ENCODE data around the gene TLL2. TPM values are rescaled to one million over a fixed set of nuclear protein-coding genes. Genes with fewer than 3 reads are reported as not detected.
A peak's percentile ranks its signal among the peaks of the same experiment; 100 is the strongest.

The TLL2 gene
- total and polyA plus RNA-seq, 4 experiments from 2014 or later, result 0.03 to 0.17 TPM; not detected in 2

DNA sequence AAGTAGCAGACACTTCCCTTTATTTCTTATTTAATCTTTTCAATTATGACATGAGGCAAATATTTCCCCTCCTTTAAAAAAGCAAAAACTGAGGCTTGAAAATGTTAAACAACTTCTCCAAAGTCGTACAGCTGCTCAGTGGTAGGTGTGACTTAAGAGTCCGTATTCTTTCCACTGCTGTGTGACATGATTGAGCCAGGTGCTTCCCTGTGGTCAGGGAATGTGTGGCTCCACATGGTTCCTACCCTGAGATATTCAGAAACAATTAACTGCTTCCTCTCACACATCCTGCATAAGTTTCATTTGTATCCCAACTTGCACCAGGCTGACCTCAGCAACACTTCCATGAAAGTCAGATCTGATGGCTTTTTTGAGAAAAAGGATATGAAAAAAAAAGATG lies 168.5 kb downstream of the TLL2 start:
- Mint-ChIP-seq H3K27ac (no peak overlapping the region), H3K4me3 (no peak overlapping the region), H3K27me3 (peaks cover 17 to 27% of the 10 kb centered on the region in 2 donors), H3K9me3 (peaks cover 2 to 17% (median 9%) of the 10 kb centered on the region in 8 donors), H3K4me1 (no peaks in the 10 kb centered on the region), H3K36me3 (peaks cover 0 to 6% of the 10 kb centered on the region in 2 donors)
- Histone ChIP-seq H3K27me3 (ENCODE audit: insufficient read depth, low read length) (no peaks in the 10 kb centered on the region), H3K4me3 (ENCODE audit: low read length in 2 of 2) (no peak overlapping the region), H3K4me1 (ENCODE audit: insufficient read depth, low read length) (no peaks in the 10 kb centered on the region), H3K9me3 (ENCODE audit: control insufficient read depth in 1 of 2, low read length in 2 of 2) (no peaks in the 10 kb centered on the region), H3K27ac (ENCODE audit: low read depth, low read length) (no peak overlapping the region), H3K36me3 (ENCODE audit: insufficient read depth, low read length) (no peaks in the 10 kb centered on the region)
- CTCF ChIA-PET (ENCODE audit: partially characterized antibody), result interaction anchor here (2.0 kb wide), 1 partner anchor 11 kb away, joined by 4 read pairs; no protein-coding TSS in a partner anchor
- POLR2A ChIA-PET (ENCODE audit: partially characterized antibody), result no interaction called here
- intact Hi-C loops (cut with micrococcal nuclease), result no loop called here
- no peak for DNase-seq

DNA sequence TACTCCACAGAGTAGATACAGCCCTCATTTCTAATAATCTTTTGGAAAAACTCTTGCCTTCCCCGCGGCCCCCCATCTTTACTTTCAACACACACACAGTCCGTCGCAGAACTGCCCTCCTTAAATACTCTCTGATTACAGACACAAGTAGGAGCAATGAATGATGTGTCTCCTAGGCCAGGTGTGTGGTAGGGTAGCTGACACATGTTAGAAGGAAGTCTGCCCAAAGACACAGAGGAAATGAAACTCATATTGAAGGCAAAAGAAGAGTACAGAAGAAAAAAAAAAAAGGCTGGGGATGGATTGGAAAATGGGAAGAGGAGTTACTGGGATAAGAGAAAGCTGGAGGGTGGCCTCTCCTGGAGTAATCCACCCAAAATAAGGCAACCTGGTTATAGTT lies 169.5 kb downstream of the TLL2 start:
- POLR2A ChIA-PET (ENCODE audit: partially characterized antibody), result no interaction called here
- H3K36me3 Mint-ChIP-seq, result peaks cover 0 to 6% of the 10 kb centered on the region in 2 donors
- CTCF ChIA-PET (ENCODE audit: partially characterized antibody), result interaction anchor here (1.6 kb wide), 1 partner anchor 10 kb away, joined by 6 read pairs; no protein-coding TSS in a partner anchor
- H3K4me1 Mint-ChIP-seq, result no peaks in the 10 kb centered on the region
- Histone ChIP-seq H3K9me3 (ENCODE audit: control insufficient read depth in 1 of 2, low read length in 2 of 2) (no peaks in the 10 kb centered on the region), H3K4me1 (ENCODE audit: insufficient read depth, low read length) (no peaks in the 10 kb centered on the region), H3K27ac (ENCODE audit: low read depth, low read length) (no peak overlapping the region), H3K4me3 (ENCODE audit: low read length in 2 of 2) (no peak overlapping the region), H3K27me3 (ENCODE audit: insufficient read depth, low read length) (no peaks in the 10 kb centered on the region), H3K36me3 (ENCODE audit: insufficient read depth, low read length) (no peaks in the 10 kb centered on the region)
- intact Hi-C loops (cut with micrococcal nuclease), result no loop called here
- H3K4me3 Mint-ChIP-seq, result no peak overlapping the region
- H3K27ac Mint-ChIP-seq, result no peak overlapping the region
- peaks cover 2 to 17% (median 9%) of the 10 kb centered on the region in 8 donors for H3K9me3 Mint-ChIP-seq
- no peak for DNase-seq
- peaks cover 12 to 25% of the 10 kb centered on the region in 2 donors for H3K27me3 Mint-ChIP-seq

DNA sequence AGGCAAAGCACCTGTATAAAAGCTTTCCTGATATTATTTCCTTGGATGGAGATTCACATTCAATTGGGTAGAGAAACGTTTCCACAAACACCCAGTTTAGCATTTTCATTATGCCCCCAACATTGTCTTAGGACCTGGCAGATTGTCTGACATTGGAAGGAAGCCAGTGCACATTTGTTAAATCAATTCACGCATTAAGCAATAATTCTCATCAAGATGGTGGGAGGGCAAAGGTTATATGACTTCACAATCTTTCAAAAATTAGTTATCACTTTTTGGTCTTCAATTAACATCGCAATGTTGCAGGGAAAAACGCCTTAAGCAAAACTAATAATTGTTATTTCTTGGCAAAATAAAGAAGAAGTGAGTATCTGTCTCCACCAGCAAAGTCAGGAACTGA lies 171.3 kb downstream of the TLL2 start:
- Mint-ChIP-seq H3K27ac (no peak overlapping the region), H3K36me3 (peaks cover 0 to 6% of the 10 kb centered on the region in 2 donors), H3K4me1 (no peaks in the 10 kb centered on the region), H3K9me3 (peaks cover 2 to 14% (median 9%) of the 10 kb centered on the region in 8 donors), H3K27me3 (peaks cover 5 to 19% of the 10 kb centered on the region in 2 donors), H3K4me3 (no peak overlapping the region)
- Histone ChIP-seq H3K27me3 (ENCODE audit: insufficient read depth, low read length) (no peaks in the 10 kb centered on the region), H3K9me3 (ENCODE audit: control insufficient read depth in 1 of 2, low read length in 2 of 2) (no peaks in the 10 kb centered on the region), H3K27ac (ENCODE audit: low read depth, low read length) (no peak overlapping the region), H3K4me3 (ENCODE audit: low read length in 2 of 2) (no peak overlapping the region), H3K36me3 (ENCODE audit: insufficient read depth, low read length) (no peaks in the 10 kb centered on the region), H3K4me1 (ENCODE audit: insufficient read depth, low read length) (no peaks in the 10 kb centered on the region)
- intact Hi-C loops (cut with micrococcal nuclease), result no loop called here
- DNase-seq, result no peak
- CTCF ChIA-PET (ENCODE audit: partially characterized antibody), result no interaction called here
- POLR2A ChIA-PET (ENCODE audit: partially characterized antibody), result no interaction called here

DNA sequence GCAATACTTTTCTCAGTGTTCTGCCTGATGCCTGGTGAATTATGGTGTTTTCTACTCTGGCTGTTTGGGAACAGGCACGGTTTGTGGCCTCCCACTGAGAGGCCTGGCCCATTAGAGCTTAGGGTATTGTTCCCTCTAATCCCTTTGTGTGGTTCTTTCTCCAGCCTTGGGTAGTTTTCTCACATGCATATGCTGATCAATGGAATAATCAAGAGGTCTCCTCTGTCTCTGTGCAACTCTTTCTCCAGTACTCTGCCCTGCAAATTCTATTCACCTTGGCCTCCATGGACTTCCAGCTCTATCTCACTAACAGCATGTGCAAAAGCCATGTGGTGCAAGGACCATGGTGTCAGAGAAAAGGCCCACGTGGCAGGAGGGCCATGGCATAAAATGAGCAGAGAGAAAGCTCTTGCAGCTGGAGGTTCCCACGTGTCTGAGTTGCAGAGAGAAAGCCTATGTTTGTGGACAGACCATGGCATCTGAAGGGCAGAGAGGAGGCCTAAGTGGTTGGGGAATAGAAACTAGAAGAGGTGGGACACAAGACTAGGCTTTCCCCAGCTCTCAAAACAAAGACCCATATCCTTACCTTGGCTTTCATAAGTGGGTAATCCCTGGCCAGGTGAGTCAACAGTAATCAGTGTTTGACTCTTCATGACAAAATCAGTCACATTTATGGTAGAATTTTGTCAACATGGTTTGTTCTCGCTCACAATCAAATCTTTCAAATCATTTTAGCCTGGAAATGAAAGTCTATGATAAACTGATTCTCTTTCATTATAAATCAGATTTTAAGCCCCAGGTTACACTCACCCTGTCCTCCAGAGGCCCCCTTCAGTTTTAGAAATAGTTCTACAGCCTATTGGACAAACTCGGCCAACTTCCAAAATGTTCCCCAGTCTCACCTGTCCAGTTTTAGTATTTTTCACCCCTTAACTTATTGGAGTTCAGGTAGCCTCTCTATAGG lies 172.2 kb downstream of the TLL2 start:
- H3K36me3 ChIP-seq (ENCODE audit: insufficient read depth, low read length), result no peaks in the 10 kb centered on the region
- H3K27ac ChIP-seq (ENCODE audit: low read depth, low read length), result no peak overlapping the region
- peaks cover 5 to 25% of the 10 kb centered on the region in 2 donors for H3K27me3 Mint-ChIP-seq
- H3K27ac Mint-ChIP-seq, result no peak overlapping the region
- no peaks in the 10 kb centered on the region for H3K4me1 ChIP-seq (ENCODE audit: insufficient read depth, low read length)
- no peak overlapping the region for H3K4me3 ChIP-seq (ENCODE audit: low read length in 2 of 2)
- no peaks in the 10 kb centered on the region for H3K4me1 Mint-ChIP-seq
- peaks cover 2 to 11% (median 7%) of the 10 kb centered on the region in 8 donors for H3K9me3 Mint-ChIP-seq
- intact Hi-C loops (cut with micrococcal nuclease), result no loop called here
- no peak for DNase-seq
- peaks cover 0 to 5% of the 10 kb centered on the region in 2 donors for H3K36me3 Mint-ChIP-seq
- H3K9me3 ChIP-seq (ENCODE audit: control insufficient read depth in 1 of 2, low read length in 2 of 2), result no peaks in the 10 kb centered on the region
- H3K4me3 Mint-ChIP-seq, result no peak overlapping the region
- ChIA-PET CTCF (ENCODE audit: partially characterized antibody) (interaction anchor here (0.8 to 8.4 kb wide), 6 partner anchors 10 to 324 kb away, joined by 3 to 67 read pairs (median 4); no protein-coding TSS in a partner anchor), POLR2A (ENCODE audit: partially characterized antibody) (no interaction called here)
- no peaks in the 10 kb centered on the region for H3K27me3 ChIP-seq (ENCODE audit: insufficient read depth, low read length)

DNA sequence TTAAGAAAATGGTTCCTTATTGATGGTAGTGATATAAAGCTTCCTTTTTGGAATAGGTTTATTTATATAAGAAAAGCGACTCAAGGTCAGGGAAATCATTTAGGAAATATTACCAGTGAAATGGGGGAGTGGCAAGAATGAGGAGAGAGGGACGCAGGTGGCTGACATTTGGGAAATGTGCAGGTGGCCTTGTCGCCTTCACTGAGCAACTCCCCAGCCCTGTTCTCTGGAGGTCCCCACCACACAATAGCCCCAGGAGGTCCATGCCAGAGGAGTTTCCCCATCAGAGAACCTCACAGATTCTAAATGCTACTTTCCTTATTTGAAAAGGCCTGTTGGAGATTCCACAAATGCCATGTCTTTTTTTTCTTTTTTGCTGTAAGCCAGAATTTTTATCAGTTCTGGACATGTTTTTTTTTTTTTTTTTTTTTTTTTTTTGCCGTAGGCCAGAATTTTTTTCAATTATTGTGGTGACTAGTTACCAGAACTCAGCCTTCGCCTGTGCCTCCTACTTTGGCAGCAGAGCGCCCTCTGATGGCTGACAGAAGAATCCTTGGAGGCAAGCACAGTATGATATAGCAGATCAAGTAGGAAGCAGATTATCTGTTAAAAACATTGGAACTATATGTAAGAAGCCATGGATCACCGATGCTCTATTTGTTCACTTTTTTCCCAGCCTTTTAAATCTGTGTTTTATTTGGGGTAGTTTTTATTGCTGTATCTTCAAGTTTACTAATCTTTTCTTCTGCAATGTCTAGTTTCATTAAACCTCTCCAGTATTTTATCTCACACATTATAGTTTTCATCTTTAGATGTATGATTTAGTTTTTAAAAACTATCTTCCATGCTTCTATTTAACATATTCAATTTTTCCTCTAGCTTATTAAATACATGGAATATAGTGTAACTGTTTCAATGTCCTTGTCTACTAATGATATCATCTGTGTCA lies 173.5 kb downstream of the TLL2 start:
- peaks cover 2% of the 10 kb centered on the region for H3K27me3 ChIP-seq (ENCODE audit: insufficient read depth, low read length)
- H3K4me3 Mint-ChIP-seq, result no peak overlapping the region
- H3K9me3 ChIP-seq (ENCODE audit: control insufficient read depth in 1 of 2, low read length in 2 of 2), result no peaks in the 10 kb centered on the region
- peaks cover 0 to under 1% (median 0%) of the 10 kb centered on the region in 8 donors for H3K9me3 Mint-ChIP-seq
- H3K4me1 Mint-ChIP-seq, result no peaks in the 10 kb centered on the region
- no peaks in the 10 kb centered on the region for H3K36me3 ChIP-seq (ENCODE audit: insufficient read depth, low read length)
- POLR2A ChIA-PET (ENCODE audit: partially characterized antibody), result no interaction called here
- H3K27ac Mint-ChIP-seq, result no peak overlapping the region
- H3K27me3 Mint-ChIP-seq, result peaks cover 2 to 23% of the 10 kb centered on the region in 2 donors
- H3K27ac ChIP-seq (ENCODE audit: low read depth, low read length), result no peak overlapping the region
- no peak overlapping the region for H3K4me3 ChIP-seq (ENCODE audit: low read length in 2 of 2)
- intact Hi-C loops (cut with micrococcal nuclease), result loop anchor here (1.0 kb wide), 2 partner anchors 111 to 647 kb away; partner anchors contain the start of gene TCTN3
- H3K36me3 Mint-ChIP-seq, result no peaks in the 10 kb centered on the region
- H3K4me1 ChIP-seq (ENCODE audit: insufficient read depth, low read length), result no peaks in the 10 kb centered on the region
- DNase-seq, result peak in 4 of 5 donors; percentile 30 to 51 (median 45)
- CTCF ChIA-PET (ENCODE audit: partially characterized antibody), result interaction anchor here (0.5 to 8.4 kb wide), 10 partner anchors 8 to 1282 kb away, joined by 3 to 67 read pairs (median 4); no protein-coding TSS in a partner anchor

DNA sequence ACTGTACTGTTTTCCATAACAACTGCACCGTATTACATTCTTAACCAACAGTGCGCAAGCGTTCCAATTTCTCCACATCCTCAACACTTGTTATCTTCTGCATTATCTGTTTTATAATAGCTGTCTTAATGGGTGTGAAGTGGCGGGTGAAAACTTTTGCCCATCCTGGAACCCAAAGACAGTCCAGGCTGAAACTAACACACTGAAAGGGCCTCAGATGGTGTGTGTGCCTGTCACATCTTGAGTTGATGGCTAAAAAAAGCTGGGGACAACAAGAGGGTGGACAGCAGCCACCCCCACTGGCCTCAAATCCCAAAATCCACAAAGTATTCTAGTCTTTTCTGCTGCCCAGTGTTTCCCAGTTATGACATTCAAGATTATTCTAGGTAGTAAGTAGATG lies 174.3 kb downstream of the TLL2 start:
- no peak overlapping the region for H3K4me3 ChIP-seq (ENCODE audit: low read length in 2 of 2)
- Mint-ChIP-seq H3K4me1 (peaks cover 0 to 3% (median under 1%) of the 10 kb centered on the region in 4 donors), H3K9me3 (no peaks in the 10 kb centered on the region), H3K36me3 (no peaks in the 10 kb centered on the region), H3K27me3 (peaks cover 4 to 28% of the 10 kb centered on the region in 2 donors), H3K27ac (no peak overlapping the region), H3K4me3 (no peak overlapping the region)
- ChIA-PET CTCF (ENCODE audit: partially characterized antibody) (interaction anchor here (0.5 to 8.4 kb wide), 7 partner anchors 10 to 1283 kb away, joined by 3 to 67 read pairs (median 4); no protein-coding TSS in a partner anchor), POLR2A (ENCODE audit: partially characterized antibody) (no interaction called here)
- H3K36me3 ChIP-seq (ENCODE audit: insufficient read depth, low read length), result no peaks in the 10 kb centered on the region
- H3K9me3 ChIP-seq (ENCODE audit: control insufficient read depth in 1 of 2, low read length in 2 of 2), result no peaks in the 10 kb centered on the region
- no peaks in the 10 kb centered on the region for H3K4me1 ChIP-seq (ENCODE audit: insufficient read depth, low read length)
- no peak overlapping the region for H3K27ac ChIP-seq (ENCODE audit: low read depth, low read length)
- intact Hi-C loops (cut with micrococcal nuclease), result no loop called here
- no peak for DNase-seq
- peaks cover 9% of the 10 kb centered on the region for H3K27me3 ChIP-seq (ENCODE audit: insufficient read depth, low read length)
